Retinal pigment epithelial cell (primary cell): ENCODE data around the gene ADAMTS15.

Experiments
- DNase-seq: peaks from one replicate; pipeline ENCODE4 v3.0.0-alpha.2; 2010; ENCODE audit warnings: low read depth
- H3K4me3 ChIP-seq: 2 replicates; pipeline ENCODE4 v1.5.1; 2011; ENCODE audit warnings: mild to moderate bottlenecking, low read length, control low read depth, moderate library complexity
- CTCF ChIP-seq: conservative IDR thresholded peaks from 2 replicates; pipeline ENCODE4 v1.5.1; 2011; ENCODE audit warnings: low read depth, low read length, control low read depth, inconsistent platforms

The ADAMTS15 gene

GRCh38 chr11:130487924-130488815, 39.7 kb downstream of the ADAMTS15 start:
- no peak overlapping the region for H3K4me3 ChIP-seq
- DNase-seq: no peak
- TF ChIP-seq CTCF: no peak

- H3K4me3 ChIP-seq: no peak overlapping the region
- TF ChIP-seq CTCF: no peak
- no peak for DNase-seq
Observed at GRCh38 chr11:130488848-130489584, 40.6 kb downstream of the ADAMTS15 start.

- DNase-seq: no peak
- TF ChIP-seq CTCF: no peak
Observed at GRCh38 chr11:130489716-130490115, 41.3 kb downstream of the ADAMTS15 start.

GRCh38 chr11:130490682-130491449, 42.4 kb downstream of the ADAMTS15 start:
- H3K4me3 ChIP-seq: no peak overlapping the region
- TF ChIP-seq CTCF: no peak
- DNase-seq: no peak

More at GRCh38 chr11:130489716-130490115, 41.3 kb downstream of the ADAMTS15 start:
- no peak overlapping the region for H3K4me3 ChIP-seq

- TF ChIP-seq CTCF: no peak
- no peak for DNase-seq
- no peak overlapping the region for H3K4me3 ChIP-seq
Observed at GRCh38 chr11:130498181-130498580, 49.7 kb downstream of the ADAMTS15 start.

- no peak for TF ChIP-seq CTCF
- DNase-seq: no peak
- H3K4me3 ChIP-seq: no peak overlapping the region
Observed at GRCh38 chr11:130499828-130500227, 51.4 kb downstream of the ADAMTS15 start.
